ENCODE results near the gene TTC23. TPM values are rescaled to one million over a fixed set of nuclear protein-coding genes. Genes with fewer than 3 reads are reported as not detected.

Gene TTC23
- total and polyA plus RNA-seq, 9 of the 15 experiments (the other 6 are each of a cell fraction or from before 2014, with no cell fraction given), result 0.41 to 4.5 (median 2.5) TPM

DNA sequence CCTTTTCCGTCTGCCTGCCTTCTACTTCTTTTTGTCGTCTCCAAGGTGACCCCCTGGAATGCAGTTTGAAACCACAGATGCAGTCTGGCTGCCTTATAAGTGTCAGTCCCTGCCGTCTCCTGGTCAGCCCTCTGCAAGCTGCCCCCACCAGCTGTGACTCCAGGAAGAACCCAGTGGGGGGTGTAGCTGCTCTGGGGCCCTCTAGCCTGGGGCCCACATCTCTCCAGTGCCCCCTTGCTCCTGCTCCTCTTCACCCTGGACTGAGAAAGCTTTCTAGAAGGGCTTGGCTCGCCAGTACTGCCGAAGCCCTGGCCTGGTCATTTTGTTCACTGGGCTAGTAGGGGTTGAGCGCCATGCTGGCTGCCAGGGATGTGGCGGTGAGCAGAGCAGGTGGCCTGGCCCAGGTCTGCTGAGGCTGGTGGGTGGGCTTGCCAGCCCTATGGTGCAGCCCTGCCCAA is 123.2 kb downstream of the TTC23 start:
- 9% methylated on average over 7 of the region's 7 CpGs for WGBS (ENCODE audit: insufficient coverage, low coverage, missing lambda C conversion rate)
- Histone ChIP-seq H3K9ac (ENCODE audit: insufficient read depth in 1 of 2, low read depth in 2 of 2, low read length in 2 of 2) (no peak overlapping the region), H3K9me3 (replicated peaks; ENCODE audit: control insufficient read depth, insufficient read depth, low read depth, low read length) (no peaks in the 10 kb centered on the region), H4K20me1 (replicated peaks; ENCODE audit: control insufficient read depth, insufficient read depth, low read length) (no peaks in the 10 kb centered on the region), H3K4me2 (ENCODE audit: insufficient read depth, low read length) (no peak overlapping the region), H3K4me3 (no peak overlapping the region), H3K36me3 (ENCODE audit: control insufficient read depth, insufficient read depth, low read length) (no peaks in the 10 kb centered on the region), H3K4me1 (replicated peaks in 1 of 2; ENCODE audit: control insufficient read depth in 2 of 2, insufficient read depth in 2 of 2, low read length in 2 of 2) (peaks cover 5 to 25% of the 10 kb centered on the region in 2 experiments; a peak in 3 of 5 replicates), H2AFZ (ENCODE audit: low read depth, low read length) (no peak overlapping the region), H3K9me1 (ENCODE audit: control insufficient read depth, insufficient read depth, low read length) (no peaks in the 10 kb centered on the region), H3K27me3 (ENCODE audit: control insufficient read depth in 2 of 2, insufficient read depth in 2 of 2, low read length in 2 of 2) (peaks cover 11 to 54% of the 10 kb centered on the region in 2 experiments), H3K79me2 (ENCODE audit: control insufficient read depth, insufficient read depth, low read length) (no peaks in the 10 kb centered on the region), H3K27ac (ENCODE audit: extremely low read depth, low read depth, low read length) (no peak overlapping the region)
- intact Hi-C loops (cut with micrococcal nuclease) (no loop called here), in situ Hi-C loops (cut with MboI) (no loop called here)
- no TSS peak for BruUV-seq (replicated peaks)
- FAIRE-seq (no peak), ATAC-seq (no peak), DNase-seq (ENCODE audit: extremely low read depth in 1 of 4, low spot score in 3 of 4) (no peak)
- ChIA-PET CTCF (ENCODE audit: low intra/inter-chr PET ratio) (no interaction called here), POLR2A (interaction anchor here (0.6 to 1.6 kb wide), 2 partner anchors 12 to 364 kb away, joined by 3 read pairs; no protein-coding TSS in a partner anchor)
- TF ChIP-seq, protein P1, sequence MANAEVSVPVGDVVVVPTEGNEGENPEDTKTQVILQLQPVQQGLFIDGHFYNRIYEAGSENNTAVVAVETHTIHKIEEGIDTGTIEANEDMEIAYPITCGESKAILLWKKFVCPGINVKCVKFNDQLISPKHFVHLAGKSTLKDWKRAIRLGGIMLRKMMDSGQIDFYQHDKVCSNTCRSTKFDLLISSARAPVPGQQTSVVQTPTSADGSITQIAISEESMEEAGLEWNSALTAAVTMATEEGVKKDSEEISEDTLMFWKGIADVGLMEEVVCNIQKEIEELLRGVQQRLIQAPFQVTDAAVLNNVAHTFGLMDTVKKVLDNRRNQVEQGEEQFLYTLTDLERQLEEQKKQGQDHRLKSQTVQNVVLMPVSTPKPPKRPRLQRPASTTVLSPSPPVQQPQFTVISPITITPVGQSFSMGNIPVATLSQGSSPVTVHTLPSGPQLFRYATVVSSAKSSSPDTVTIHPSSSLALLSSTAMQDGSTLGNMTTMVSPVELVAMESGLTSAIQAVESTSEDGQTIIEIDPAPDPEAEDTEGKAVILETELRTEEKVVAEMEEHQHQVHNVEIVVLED (CRISPR knock-in tag; IDR thresholded peaks at IDR 0.05), result no peak

Measured in K562 (cell line).